Retinal pigment epithelial cell (primary cell): Measurements from ENCODE around the gene SLC2A13.

Experiments
- DNase-seq: peaks from one replicate; pipeline ENCODE4 v3.0.0-alpha.2; 2010; ENCODE audit warnings: low read depth
- H3K4me3 ChIP-seq: 2 replicates; pipeline ENCODE4 v1.5.1; 2011; ENCODE audit warnings: mild to moderate bottlenecking, low read length, control low read depth, moderate library complexity
- CTCF ChIP-seq: conservative IDR thresholded peaks from 2 replicates; pipeline ENCODE4 v1.5.1; 2011; ENCODE audit warnings: low read depth, low read length, control low read depth, inconsistent platforms

The SLC2A13 gene

GRCh38 chr12:39966256-39966655, 139.6 kb downstream of the SLC2A13 start:
- no peak overlapping the region for H3K4me3 ChIP-seq
- no peak for DNase-seq
- TF ChIP-seq CTCF: no peak

- no peak overlapping the region for H3K4me3 ChIP-seq
- TF ChIP-seq CTCF: no peak
- no peak for DNase-seq
Measured at GRCh38 chr12:39959467-39959866, 146.4 kb downstream of the SLC2A13 start.

- H3K4me3 ChIP-seq: no peak overlapping the region
- DNase-seq: no peak
- TF ChIP-seq CTCF: no peak
Measured at GRCh38 chr12:39959031-39959430, 146.8 kb downstream of the SLC2A13 start.

GRCh38 chr12:39958377-39958776, 147.5 kb downstream of the SLC2A13 start:
- TF ChIP-seq CTCF: peak; percentile 28
- no peak overlapping the region for H3K4me3 ChIP-seq
- DNase-seq: no peak

GRCh38 chr12:39956725-39957124, 149.2 kb downstream of the SLC2A13 start:
- TF ChIP-seq CTCF: no peak
- no peak for DNase-seq
- no peak overlapping the region for H3K4me3 ChIP-seq

GRCh38 chr12:39946361-39947280, 159.3 kb downstream of the SLC2A13 start:
- no peak for DNase-seq
- no peak overlapping the region for H3K4me3 ChIP-seq
- no peak for TF ChIP-seq CTCF

GRCh38 chr12:39937119-39937518, 168.8 kb downstream of the SLC2A13 start:
- DNase-seq: no peak
- no peak for TF ChIP-seq CTCF
- no peak overlapping the region for H3K4me3 ChIP-seq
